ENCODE results near the gene OR4D6.
"Not testable (repeated sequence)": the region's sequence is repeated elsewhere in the genome, so short reads cannot be mapped to it uniquely, and the experiment has no call there.

OR4D6 gene

DNA sequence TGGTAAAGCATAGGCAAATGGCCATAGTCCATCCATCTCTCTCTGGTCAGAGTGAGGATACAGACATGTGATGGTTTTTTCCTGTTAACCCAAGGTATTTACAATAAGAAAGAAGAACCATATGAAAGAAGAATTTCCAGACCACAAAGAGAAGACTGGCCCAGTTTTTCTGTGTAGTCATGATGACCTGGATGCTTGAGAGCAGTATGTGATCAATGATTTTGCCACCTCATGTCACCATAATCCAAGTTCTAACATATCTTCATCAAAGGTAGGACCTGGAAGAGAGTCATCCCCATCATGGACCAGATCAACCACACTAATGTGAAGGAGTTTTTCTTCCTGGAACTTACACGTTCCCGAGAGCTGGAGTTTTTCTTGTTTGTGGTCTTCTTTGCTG lies at the start of gene OR4D6:
Gene OR4D6 (plus strand): TSS at position 301 of the 400 bp plus-strand sequence. CDS start 0 bp downstream, at position 301.
- no peak for DNase-seq (ENCODE audit: low read depth in 2 of 2)

- no peak for DNase-seq (ENCODE audit: low read depth in 2 of 2)
These were observed 43.1 kb upstream of the OR4D6 start for GRCh38 chr11:59413646-59414045.

- DNase-seq (ENCODE audit: low read depth in 2 of 2) = no peak
These were observed 41.6 kb upstream of the OR4D6 start for GRCh38 chr11:59415111-59415510.

DNA sequence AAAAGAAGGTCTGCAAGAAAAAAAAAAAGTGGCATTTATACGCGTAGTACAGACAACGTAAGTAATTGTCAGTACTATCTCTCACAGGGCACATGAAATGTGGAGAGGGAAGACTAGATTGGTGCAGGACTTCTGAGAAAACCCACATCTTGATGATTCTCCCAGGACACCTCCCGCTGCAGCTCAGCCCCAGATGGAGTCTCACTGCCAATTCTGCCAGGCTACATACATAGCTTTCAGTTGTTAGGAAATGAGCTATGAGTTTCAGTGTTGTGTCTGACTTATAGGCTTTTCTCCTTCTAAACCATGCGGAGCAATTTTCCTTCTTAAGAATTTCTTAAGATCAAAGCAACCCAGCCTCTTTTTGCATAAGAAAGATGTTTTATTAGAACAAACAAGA lies 40.1 kb upstream of the OR4D6 start:
- no peak for DNase-seq (ENCODE audit: low read depth in 2 of 2)

- no peak for DNase-seq (ENCODE audit: low read depth in 2 of 2)
These were observed 39.7 kb upstream of the OR4D6 start for GRCh38 chr11:59417023-59417422.

DNA sequence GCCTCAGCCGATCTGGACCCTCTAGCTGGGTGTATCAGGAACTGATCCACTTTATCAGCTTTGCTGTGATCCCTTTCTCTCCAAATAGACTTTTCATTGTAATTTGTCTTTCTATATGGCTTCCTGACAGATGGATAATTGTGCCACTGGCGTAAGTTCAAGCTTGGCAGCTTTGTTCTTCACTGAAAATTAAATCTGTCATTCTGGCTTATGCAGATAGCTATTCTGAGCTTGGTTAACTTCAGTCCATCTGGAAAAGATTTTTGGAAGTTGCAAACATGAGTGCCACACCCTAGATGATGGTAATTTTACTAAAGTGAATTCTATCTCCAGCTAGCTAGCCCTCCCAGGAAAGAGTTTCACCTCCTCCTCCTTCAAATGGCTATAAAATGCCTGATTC lies 38.6 kb upstream of the OR4D6 start:
- DNase-seq (ENCODE audit: low read depth in 2 of 2) = no peak

GRCh38 chr11:59423835-59424234 lies 32.9 kb upstream of the OR4D6 start:
- DNase-seq (ENCODE audit: low read depth in 2 of 2) = no peak

DNA sequence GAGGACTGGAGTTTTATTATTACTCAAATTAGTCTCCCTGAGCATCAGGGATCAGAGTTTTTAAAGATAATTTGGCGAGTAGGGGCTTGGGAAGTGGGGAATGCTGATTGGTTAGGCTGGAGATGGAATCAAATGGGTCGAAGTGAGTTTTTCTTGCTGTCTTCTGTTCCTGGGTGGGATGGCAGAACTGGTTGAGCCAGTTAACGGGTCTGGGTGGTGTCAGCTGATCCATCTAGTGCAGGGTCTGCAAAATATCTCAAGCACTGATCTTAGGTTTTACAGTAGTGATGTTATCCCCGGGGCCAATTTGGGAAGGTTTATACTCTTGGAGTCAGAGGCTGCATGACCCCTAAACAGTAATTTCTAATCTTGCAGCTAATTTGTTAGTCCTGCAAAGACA lies 31.6 kb upstream of the OR4D6 start:
- DNase-seq (ENCODE audit: low read depth in 2 of 2) = no peak

DNA sequence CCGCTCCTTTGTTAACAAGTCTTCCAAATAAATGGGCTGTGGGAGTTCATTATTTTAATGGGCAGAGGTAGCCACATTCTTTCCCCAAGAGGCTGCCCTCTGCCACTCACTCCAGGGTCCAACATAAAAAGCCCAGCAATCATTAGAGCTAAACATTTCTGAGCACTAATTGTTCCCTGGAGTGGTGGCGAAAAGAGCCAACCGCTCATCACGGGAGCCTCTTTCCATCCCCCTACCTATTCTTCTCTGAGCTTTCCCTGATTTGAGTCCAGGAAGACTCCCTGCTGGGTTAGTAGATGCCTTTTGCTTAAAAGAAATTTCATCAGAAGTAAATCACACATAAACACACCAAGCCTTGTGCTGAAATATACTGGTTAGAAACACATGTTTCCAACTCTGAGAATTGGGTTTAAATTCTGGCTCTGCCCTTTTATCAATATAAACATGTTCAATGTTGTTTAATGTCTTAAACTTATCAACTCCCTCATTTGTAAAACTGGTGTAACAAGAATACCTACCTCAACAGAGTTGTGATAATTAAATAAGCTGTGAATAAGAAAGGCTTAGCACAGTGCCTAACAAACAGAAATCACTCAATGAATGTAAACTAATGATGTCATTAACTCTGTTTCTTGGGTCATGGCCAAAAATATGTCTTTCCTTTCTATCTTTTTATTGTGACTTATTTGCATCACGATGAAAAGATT lies 30.2 kb upstream of the OR4D6 start, which contains the start of gene OR5A2:
Gene OR5A2 (minus strand): TSS at position 53 of the 707 bp plus-strand sequence. CDS start 3,460 bp downstream, outside the sequence.
- DNase-seq (ENCODE audit: low read depth in 2 of 2) = no peak

DNA sequence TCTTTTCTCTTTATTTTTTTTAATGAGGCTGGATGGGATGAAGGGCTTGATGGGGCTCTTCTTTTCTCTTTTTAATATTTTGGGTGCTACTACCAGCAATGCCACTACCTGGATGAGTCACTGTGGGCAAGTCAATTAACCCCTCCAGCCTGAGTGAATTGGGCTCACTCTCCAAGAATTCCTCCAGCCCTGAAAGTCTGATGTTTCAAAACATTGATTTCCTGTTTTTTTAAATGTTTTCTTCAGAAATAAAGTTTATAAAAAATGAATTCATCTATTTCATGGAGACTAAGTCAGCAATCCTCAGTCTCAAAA lies 29.7 kb upstream of the OR4D6 start:
- DNase-seq (ENCODE audit: low read depth in 2 of 2) = no peak

- no peak for DNase-seq (ENCODE audit: low read depth in 2 of 2)
These were observed 26.7 kb upstream of the OR4D6 start for GRCh38 chr11:59429924-59430516.

- DNase-seq (ENCODE audit: low read depth in 2 of 2) = no peak
These were observed 20.6 kb upstream of the OR4D6 start, which contains the start of gene OR5A1 for GRCh38 chr11:59436169-59436568. Gene OR5A1, plus strand, starts transcription at chr11:59436469. Its CDS starts 6,700 bp downstream, at chr11:59443169.

- DNase-seq (ENCODE audit: low read depth in 2 of 2) = no peak
These were observed 19.0 kb upstream of the OR4D6 start for GRCh38 chr11:59437770-59438169.

- DNase-seq (ENCODE audit: low read depth in 2 of 2) = not testable (repeated sequence)
These were observed 11.1 kb upstream of the OR4D6 start for GRCh38 chr11:59445624-59446023.

- DNase-seq (ENCODE audit: low read depth in 2 of 2) = no peak
These were observed 8.3 kb upstream of the OR4D6 start for GRCh38 chr11:59448484-59448883.

DNA sequence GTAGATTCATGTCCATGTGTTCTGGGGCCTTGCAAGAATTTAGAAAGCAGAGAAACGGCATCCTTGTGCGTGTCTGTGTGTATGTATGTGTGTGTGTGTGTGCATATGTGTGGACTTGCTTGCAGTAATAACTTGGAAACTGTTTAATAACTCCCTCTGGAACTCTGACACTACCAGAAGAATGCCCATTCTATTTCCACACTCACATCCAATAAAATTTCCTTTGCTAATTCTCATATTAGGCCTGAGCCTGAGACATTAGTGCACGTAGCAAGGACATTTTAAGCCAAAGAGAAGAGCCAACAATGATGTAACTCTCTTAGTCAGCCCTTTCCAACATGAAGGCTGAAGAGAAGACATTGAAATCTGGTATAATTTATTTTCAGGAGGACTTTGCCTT lies 3.2 kb downstream of the OR4D6 start:
- no peak for DNase-seq (ENCODE audit: low read depth in 2 of 2)

DNA sequence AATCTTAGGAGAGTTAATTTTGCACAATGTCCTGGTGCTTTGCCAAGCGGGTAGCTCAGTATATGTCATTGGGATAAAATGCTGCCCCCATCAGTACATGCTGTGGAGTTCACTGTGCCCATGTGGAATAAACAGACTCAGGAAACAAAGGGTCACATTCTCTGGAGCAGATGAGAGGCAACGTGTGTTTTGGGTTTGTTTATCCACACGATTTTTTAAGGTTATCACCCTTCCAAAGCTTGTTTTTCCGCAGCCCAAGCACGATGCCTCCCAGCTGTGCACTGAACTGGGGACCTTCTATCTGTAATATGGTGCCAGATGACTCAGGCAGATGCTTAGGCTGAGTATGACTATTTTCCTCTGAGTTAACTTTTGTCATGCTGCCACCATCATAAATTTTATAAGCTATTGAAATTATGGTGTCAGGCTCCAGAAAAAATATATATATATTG lies 6.5 kb downstream of the OR4D6 start:
- DNase-seq (ENCODE audit: low read depth in 2 of 2) = no peak

- DNase-seq (ENCODE audit: low read depth in 2 of 2) = no peak
These were observed 16.3 kb downstream of the OR4D6 start, which contains the start of gene OR4D10 for GRCh38 chr11:59473015-59473414. Gene OR4D10, plus strand, starts transcription at chr11:59473315. Its CDS starts 4,115 bp downstream, at chr11:59477430.

DNA sequence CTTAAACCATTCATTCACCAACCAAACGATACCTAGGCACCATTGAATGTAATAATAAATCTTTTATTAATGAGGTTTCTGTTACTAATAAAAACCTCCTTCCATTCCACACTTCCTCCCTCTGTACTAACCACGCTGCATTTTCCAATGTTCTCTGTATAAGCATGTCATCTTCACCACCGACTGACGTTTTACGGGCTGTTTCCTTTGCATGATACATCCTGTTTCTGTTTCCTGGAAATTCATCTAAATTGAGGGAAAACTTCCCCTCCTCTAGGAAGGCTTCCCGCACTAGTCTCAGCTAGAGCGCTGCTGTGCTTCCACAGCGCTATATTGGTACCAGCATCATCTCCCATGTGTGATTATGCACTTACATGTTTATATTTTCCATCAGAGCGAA lies 18.4 kb downstream of the OR4D6 start:
- no peak for DNase-seq (ENCODE audit: low read depth in 2 of 2)

DNA sequence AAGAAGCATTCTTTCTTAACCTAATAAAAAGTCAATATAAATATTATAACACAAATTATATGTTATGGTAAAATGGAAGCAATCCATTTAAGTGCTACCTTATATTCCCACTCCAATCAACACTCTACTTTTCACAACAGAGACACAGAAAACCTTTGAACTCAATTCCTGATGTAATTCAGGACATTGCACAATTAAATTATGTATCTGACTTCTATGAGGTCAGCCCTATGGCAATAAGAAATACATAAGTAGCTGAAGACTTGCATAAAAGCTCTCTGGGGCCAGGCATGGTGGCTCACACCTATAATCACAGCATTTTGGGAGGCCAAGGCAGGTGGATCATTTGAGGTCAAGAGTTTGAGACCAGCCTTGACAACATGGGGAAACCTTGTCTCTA lies 23.1 kb downstream of the OR4D6 start:
- no peak for DNase-seq (ENCODE audit: low read depth in 2 of 2)

GRCh38 chr11:59480359-59480758 lies 23.6 kb downstream of the OR4D6 start:
- no peak for DNase-seq (ENCODE audit: low read depth in 2 of 2)

- no peak for DNase-seq (ENCODE audit: low read depth in 2 of 2)
These were observed 45.2 kb downstream of the OR4D6 start for GRCh38 chr11:59501931-59502330.

DNA sequence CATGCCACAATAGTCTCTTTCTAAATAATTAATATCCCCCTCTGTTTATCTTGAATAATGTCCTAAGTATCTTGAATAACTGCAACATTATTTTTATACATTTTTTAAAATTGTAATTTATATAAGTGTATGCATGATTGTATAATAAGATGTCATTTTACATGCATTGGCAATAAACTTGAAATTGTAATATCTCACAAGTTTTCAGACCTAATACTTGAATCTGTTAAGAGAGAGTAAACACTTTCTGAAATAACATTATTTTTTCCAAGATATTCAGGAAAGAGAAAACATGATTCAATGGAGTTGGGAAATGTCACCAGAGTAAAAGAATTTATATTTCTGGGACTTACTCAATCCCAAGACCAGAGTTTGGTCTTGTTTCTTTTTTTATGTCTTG lies 46.5 kb downstream of the OR4D6 start, which contains the start of gene OR4D11:
Gene OR4D11 (plus strand): TSS at position 301 of the 400 bp plus-strand sequence. CDS start 0 bp downstream, at position 301.
- DNase-seq (ENCODE audit: low read depth in 2 of 2) = no peak

Measured in stimulated activated CD8-positive, alpha-beta memory T cell treated with anti-CD3 and anti-CD28 coated beads, Interleukin-2, amount 100 ng/mL, for 1 hour (primary cell).